ENCODE measurements around the gene MGMT.

The MGMT gene

GRCh38 chr10:129653428-129653827 is 186.4 kb downstream of the MGMT start:
- TF ChIP-seq GABPA (IDR thresholded peaks at IDR 0.05; ENCODE audit: low read depth): no peak
- no peak for TF ChIP-seq SPI1 (IDR thresholded peaks at IDR 0.05; ENCODE audit: borderline replicate concordance, low read depth)
- TF ChIP-seq POLR2AphosphoS5 (IDR thresholded peaks at IDR 0.05; ENCODE audit: low read depth): no peak
- no peak for TF ChIP-seq CTCF (IDR thresholded peaks at IDR 0.05; ENCODE audit: insufficient read depth, low read length)
- TF ChIP-seq REST (IDR thresholded peaks at IDR 0.05; ENCODE audit: insufficient replicate concordance, low read depth): no peak
- H3K27me3 ChIP-seq (ENCODE audit: insufficient read depth, poor library complexity, severe bottlenecking): no peaks in the 10 kb centered on the region
- DNase-seq (ENCODE audit: low read depth in 1 of 2, low spot score in 1 of 2): no peak
- H3K27ac ChIP-seq (replicated peaks): no peak overlapping the region
- H3K4me3 ChIP-seq (replicated peaks; ENCODE audit: insufficient read depth, low read length): no peak overlapping the region

GRCh38 chr10:129653861-129654260 is 186.8 kb downstream of the MGMT start:
- DNase-seq (ENCODE audit: low read depth in 1 of 2, low spot score in 1 of 2): no peak
- H3K27me3 ChIP-seq (ENCODE audit: insufficient read depth, poor library complexity, severe bottlenecking): no peaks in the 10 kb centered on the region
- TF ChIP-seq POLR2AphosphoS5 (IDR thresholded peaks at IDR 0.05; ENCODE audit: low read depth): no peak
- no peak for TF ChIP-seq CTCF (IDR thresholded peaks at IDR 0.05; ENCODE audit: insufficient read depth, low read length)
- TF ChIP-seq SPI1 (IDR thresholded peaks at IDR 0.05; ENCODE audit: borderline replicate concordance, low read depth): no peak
- no peak for TF ChIP-seq REST (IDR thresholded peaks at IDR 0.05; ENCODE audit: insufficient replicate concordance, low read depth)
- TF ChIP-seq GABPA (IDR thresholded peaks at IDR 0.05; ENCODE audit: low read depth): no peak
- H3K4me3 ChIP-seq (replicated peaks; ENCODE audit: insufficient read depth, low read length): no peak overlapping the region
- H3K27ac ChIP-seq (replicated peaks): no peak overlapping the region

GRCh38 chr10:129654461-129654860 is 187.4 kb downstream of the MGMT start:
- DNase-seq (ENCODE audit: low read depth in 1 of 2, low spot score in 1 of 2): no peak
- TF ChIP-seq CTCF (IDR thresholded peaks at IDR 0.05; ENCODE audit: insufficient read depth, low read length) (no peak), REST (IDR thresholded peaks at IDR 0.05; ENCODE audit: insufficient replicate concordance, low read depth) (no peak), SPI1 (IDR thresholded peaks at IDR 0.05; ENCODE audit: borderline replicate concordance, low read depth) (no peak), POLR2AphosphoS5 (IDR thresholded peaks at IDR 0.05; ENCODE audit: low read depth) (no peak), GABPA (IDR thresholded peaks at IDR 0.05; ENCODE audit: low read depth) (no peak)
- Histone ChIP-seq H3K4me3 (replicated peaks; ENCODE audit: insufficient read depth, low read length) (no peak overlapping the region), H3K27me3 (ENCODE audit: insufficient read depth, poor library complexity, severe bottlenecking) (no peaks in the 10 kb centered on the region), H3K27ac (replicated peaks) (no peak overlapping the region)
